Posterior cingulate gyrus (tissue), 11 donors: ENCODE data around the gene ZNF354C.
"Not testable (repeated sequence)": the region's sequence is repeated elsewhere in the genome, so short reads cannot be mapped to it uniquely, and the experiment has no call there.

ENCODE experiments used
- DNase-seq, 10 donors: peaks; one replicate each; pipeline versions ENCODE4 v3.0.0 to v3.0.0-alpha.2; 2020 to 2021; ENCODE audit warnings: mixed read lengths in 3 of 10
- intact Hi-C: fragments of 100-400 bp; cut with DNase I; formaldehyde crosslinking; loops from one replicate; pipeline ENCODE4 v1.15.1; 2023

ZNF354C gene

GRCh38 chr5:179060116-179061008 lies at the start of gene ZNF354C:
TSS of gene ZNF354C (plus strand) at chr5:179060373. CDS start at chr5:179062069, 1,696 bp downstream.
- peak; percentile 78 to 98 (median 87) for DNase-seq
- intact Hi-C loops: loop anchor here (1.0 to 2.0 kb wide), 4 partner anchors 37 to 330 kb away; partner anchors contain the start of genes ZNF354A, ZNF354B, ZNF454 and ZNF879

GRCh38 chr5:179023528-179024189 lies 36.5 kb upstream of the ZNF354C start, which contains the start of gene ZNF879:
TSS of gene ZNF879 (plus strand) at chr5:179023804. CDS start at chr5:179025005, 1,201 bp downstream.
- intact Hi-C loops: loop anchor here (1.0 to 2.0 kb wide), 2 partner anchors 37 to 83 kb away; partner anchors contain the start of genes ZNF354C and ZNF454
- DNase-seq: peak; percentile 91 to 99 (median 96)

GRCh38 chr5:179033004-179033580 lies 27.1 kb upstream of the ZNF354C start:
- DNase-seq: no peak
- intact Hi-C loops: no loop called here

- intact Hi-C loops: no loop called here
- DNase-seq: no peak
Observed at GRCh38 chr5:179044765-179045164, 15.4 kb upstream of the ZNF354C start.

GRCh38 chr5:179051784-179052183 lies 8.4 kb upstream of the ZNF354C start:
- intact Hi-C loops: no loop called here
- DNase-seq: no peak

GRCh38 chr5:179054036-179054785 lies 6.0 kb upstream of the ZNF354C start:
- no peak for DNase-seq
- intact Hi-C loops: no loop called here

GRCh38 chr5:179054876-179055275 lies 5.3 kb upstream of the ZNF354C start:
- intact Hi-C loops: no loop called here
- DNase-seq: no peak

- intact Hi-C loops: no loop called here
- no peak for DNase-seq
Observed at GRCh38 chr5:179055436-179055835, 4.7 kb upstream of the ZNF354C start.

- intact Hi-C loops: no loop called here
- DNase-seq: no peak
Observed at GRCh38 chr5:179055841-179056240, 4.3 kb upstream of the ZNF354C start.

GRCh38 chr5:179061025-179061424 lies 852 bp downstream of the ZNF354C start:
- DNase-seq: no peak
- intact Hi-C loops: loop anchor here (2.0 kb wide), 1 partner anchor 330 kb away; the partner anchor contains the start of gene ZNF354A

GRCh38 chr5:179065703-179066102 lies 5.5 kb downstream of the ZNF354C start:
- intact Hi-C loops: no loop called here
- no peak for DNase-seq

- intact Hi-C loops: no loop called here
- no peak for DNase-seq
Observed at GRCh38 chr5:179079165-179079987, 19.2 kb downstream of the ZNF354C start.

GRCh38 chr5:179080724-179081123 lies 20.6 kb downstream of the ZNF354C start:
- no peak for DNase-seq
- intact Hi-C loops: no loop called here

- intact Hi-C loops: no loop called here
- DNase-seq: no peak
Observed at GRCh38 chr5:179089502-179089901, 29.3 kb downstream of the ZNF354C start.

- intact Hi-C loops: not testable (repeated sequence)
- DNase-seq: peak in 1 of 10 donors; percentile 55
Observed at GRCh38 chr5:179101282-179101681, 41.1 kb downstream of the ZNF354C start.

- intact Hi-C loops: no loop called here
- DNase-seq: peak in 1 of 10 donors; percentile 62
Observed at GRCh38 chr5:179110528-179110927, 50.4 kb downstream of the ZNF354C start.

- intact Hi-C loops: no loop called here
- DNase-seq: peak in 2 of 10 donors; percentile 24 to 45
Observed at GRCh38 chr5:179111267-179112207, 51.4 kb downstream of the ZNF354C start.
